SK-N-SH (cell line): ENCODE measurements around the gene KDM6B. TPM values are rescaled to one million over a fixed set of nuclear protein-coding genes. Genes with fewer than 3 reads are reported as not detected.

Experiments
- CTCF ChIA-PET: fragments of 300-600, 350-600 bp; formaldehyde crosslinking; extraction: SDS; loops from one replicate; lab custom pipeline; 2021; lab: Yijun Ruan, JAX
- POLR2A ChIA-PET: fragments of 350-600 bp; sonication (Branson Sonifier 250); formaldehyde crosslinking; extraction: SDS; loops from one replicate; lab custom pipeline; 2020; ENCODE audit warnings: antibody characterized with exemption, inconsistent platforms; lab: Yijun Ruan, JAX
- DNase-seq: peaks from one replicate; pipeline ENCODE4 v3.0.0; 2012
- H2AFZ ChIP-seq: fragments of 200-600 bp; sonication (generic); 2 replicates; pipeline ENCODE4 v1.8.1; 2016; ENCODE audit warnings: antibody characterized with exemption, mild to moderate bottlenecking, low read depth
- H3F3A ChIP-seq: fragments of 200-600 bp; sonication (generic); replicated peaks from 2 replicates; pipeline ENCODE3; 2016; ENCODE audit warnings: antibody characterized with exemption, mild to moderate bottlenecking; ENCODE audit not compliant: insufficient read depth
- H3K27ac ChIP-seq, 2 experiments: fragments of 200-500 bp in 1 of 2; fragments of 200-600 bp in 1 of 2; sonication (Bioruptor generic) in 1 of 2; sonication (generic), shearing (Covaris generic) in 1 of 2; 2 replicates each; pipeline versions ENCODE4 v1.5.1 to v1.6.1; 2014 to 2016; ENCODE audit warnings: low read depth in 2 of 2, inconsistent platforms in 1 of 2, low read length in 1 of 2, mild to moderate bottlenecking in 1 of 2, mixed read lengths in 1 of 2
- H3K27me3 ChIP-seq: fragments of 200-600 bp; sonication (generic), shearing (Covaris generic); 2 replicates; pipeline ENCODE4 v1.6.1; 2016; ENCODE audit warnings: mixed run types; ENCODE audit not compliant: insufficient read depth
- H3K36me3 ChIP-seq, 2 experiments: fragments of 200-500 bp in 1 of 2; fragments of 200-600 bp in 1 of 2; sonication (Bioruptor generic) in 1 of 2; sonication (generic) in 1 of 2; replicated peaks in 1 of 2; 2 replicates each; pipeline versions ENCODE3 to v1.5.1; 2014 to 2016; ENCODE audit warnings: low read length in 1 of 2, mild to moderate bottlenecking in 1 of 2; ENCODE audit not compliant: insufficient read depth in 2 of 2, control insufficient read depth in 1 of 2
- H3K4me1 ChIP-seq, 2 experiments: fragments of 200-500 bp in 1 of 2; fragments of 200-600 bp in 1 of 2; sonication (Bioruptor generic) in 1 of 2; sonication (generic), shearing (Covaris generic) in 1 of 2; 2 replicates each; pipeline versions ENCODE4 v1.5.1 to v1.6.1; 2014 to 2016; ENCODE audit warnings: low read depth in 1 of 2, low read length in 1 of 2, mixed run types in 1 of 2; ENCODE audit not compliant: insufficient read depth in 2 of 2, control insufficient read depth in 1 of 2
- H3K4me2 ChIP-seq: fragments of 200-600 bp; sonication (generic), shearing (Covaris generic); 2 replicates; pipeline ENCODE4 v1.6.1; 2017; ENCODE audit warnings: mixed run types
- H3K4me3 ChIP-seq, 2 experiments: fragments of 200-500 bp in 1 of 2; fragments of 200-600 bp in 1 of 2; sonication (Bioruptor generic) in 1 of 2; sonication (generic), shearing (Covaris generic) in 1 of 2; 2 replicates each; pipeline versions ENCODE4 v1.5.1 to v1.8.1; 2014 to 2016; ENCODE audit warnings: low read depth in 2 of 2, inconsistent platforms in 1 of 2, low read length in 1 of 2, mild to moderate bottlenecking in 1 of 2, mixed read lengths in 1 of 2, moderate library complexity in 1 of 2
- H3K79me2 ChIP-seq: fragments of 200-600 bp; sonication (generic); 2 replicates; pipeline ENCODE4 v1.8.1; 2017; ENCODE audit warnings: mild to moderate bottlenecking; ENCODE audit not compliant: insufficient read depth
- H3K9ac ChIP-seq: fragments of 200-600 bp; sonication (generic); 2 replicates; pipeline ENCODE4 v1.6.1; 2017; ENCODE audit warnings: mixed run types
- H3K9me2 ChIP-seq: fragments of 200-600 bp; sonication (generic); 2 replicates; pipeline ENCODE4 v1.6.1; 2017; ENCODE audit warnings: mixed run types
- H3K9me3 ChIP-seq: fragments of 200-600 bp; sonication (generic); 2 replicates; pipeline ENCODE4 v1.6.1; 2017; ENCODE audit warnings: mixed run types, mild to moderate bottlenecking, moderate library complexity
- H4K20me1 ChIP-seq: fragments of 200-600 bp; sonication (generic); 2 replicates; pipeline ENCODE4 v1.6.1; 2017; ENCODE audit warnings: mild to moderate bottlenecking, mixed run types; ENCODE audit not compliant: insufficient read depth
- CHD2 ChIP-seq: fragments of 150-350 bp; IDR thresholded peaks from 2 replicates; pipeline ENCODE4 v1.6.1; 2018; ENCODE audit warnings: low read length; ENCODE audit not compliant: partially characterized antibody
- GATA2 ChIP-seq: sonication (generic); formaldehyde crosslinking; IDR thresholded peaks from 2 replicates; pipeline ENCODE4 v1.5.0; 2020; ENCODE audit warnings: mild to moderate bottlenecking, missing genetic modification reagents
- MEF2A ChIP-seq: IDR thresholded peaks from 2 replicates; pipeline ENCODE4 v1.4.0; 2012; ENCODE audit warnings: low read depth, borderline replicate concordance
- MXI1 ChIP-seq: IDR thresholded peaks from 2 replicates; pipeline ENCODE4 v1.6.1; 2012; ENCODE audit warnings: mild to moderate bottlenecking, low read depth, low read length, improper control_type of control experiment
- NRF1 ChIP-seq: IDR thresholded peaks from 2 replicates; pipeline ENCODE4 v1.6.1; 2012; ENCODE audit warnings: low read depth, mild to moderate bottlenecking, low read length
- RAD21 ChIP-seq: IDR thresholded peaks from 2 replicates; pipeline ENCODE4 v1.6.1; 2012; ENCODE audit warnings: mild to moderate bottlenecking, low read length
- RXRA ChIP-seq: IDR thresholded peaks from 2 replicates; pipeline ENCODE4 v1.4.0; 2012; ENCODE audit warnings: low read depth, mild to moderate bottlenecking, borderline replicate concordance
- SIN3A ChIP-seq: IDR thresholded peaks from 2 replicates; pipeline ENCODE4 v1.6.1; 2012; ENCODE audit warnings: low read depth, mild to moderate bottlenecking, low read length, moderate library complexity, borderline replicate concordance
- SMC3 ChIP-seq: IDR thresholded peaks from 2 replicates; pipeline ENCODE4 v1.6.1; 2012; ENCODE audit warnings: low read depth, low read length, improper control_type of control experiment
- TAF1 ChIP-seq: IDR thresholded peaks from 2 replicates; pipeline ENCODE4 v1.6.1; 2012; ENCODE audit warnings: low read depth, mild to moderate bottlenecking, low read length, moderate library complexity, borderline replicate concordance
- YY1 ChIP-seq: IDR thresholded peaks from 2 replicates; pipeline ENCODE4 v1.4.0; 2012; ENCODE audit warnings: low read depth, mild to moderate bottlenecking
- WGBS: methylation state at CpG from one replicate; pipeline ENCODE4 v1.1.6; 2017; ENCODE audit warnings: low lambda C conversion rate; 5-methylcytosine and 5-hydroxymethylcytosine counted together
- polyA plus RNA-seq, 3 experiments: library from polyadenylated mRNA; depleted of rRNA; stranded (reverse); fragments of >200 nt; gene quantifications; 2 replicates each; pipeline ENCODE4 v1.2.3, GENCODE V29; 2012
- TF ChIP-seq, protein P1 (sequence below): IDR thresholded peaks from 2 replicates; pipeline ENCODE4; 2012
- TF ChIP-seq, protein P2 (sequence below): fragments of 200-600 bp; sonication (generic); IDR thresholded peaks from 2 replicates; pipeline ENCODE4 v1.6.1; 2017; ENCODE audit warnings: antibody characterized with exemption, mild to moderate bottlenecking, moderate library complexity

The KDM6B gene
- polyA plus RNA-seq, 1 of the 3 experiments (the other 2 are of a cell fraction): 2.6 TPM

DNA sequence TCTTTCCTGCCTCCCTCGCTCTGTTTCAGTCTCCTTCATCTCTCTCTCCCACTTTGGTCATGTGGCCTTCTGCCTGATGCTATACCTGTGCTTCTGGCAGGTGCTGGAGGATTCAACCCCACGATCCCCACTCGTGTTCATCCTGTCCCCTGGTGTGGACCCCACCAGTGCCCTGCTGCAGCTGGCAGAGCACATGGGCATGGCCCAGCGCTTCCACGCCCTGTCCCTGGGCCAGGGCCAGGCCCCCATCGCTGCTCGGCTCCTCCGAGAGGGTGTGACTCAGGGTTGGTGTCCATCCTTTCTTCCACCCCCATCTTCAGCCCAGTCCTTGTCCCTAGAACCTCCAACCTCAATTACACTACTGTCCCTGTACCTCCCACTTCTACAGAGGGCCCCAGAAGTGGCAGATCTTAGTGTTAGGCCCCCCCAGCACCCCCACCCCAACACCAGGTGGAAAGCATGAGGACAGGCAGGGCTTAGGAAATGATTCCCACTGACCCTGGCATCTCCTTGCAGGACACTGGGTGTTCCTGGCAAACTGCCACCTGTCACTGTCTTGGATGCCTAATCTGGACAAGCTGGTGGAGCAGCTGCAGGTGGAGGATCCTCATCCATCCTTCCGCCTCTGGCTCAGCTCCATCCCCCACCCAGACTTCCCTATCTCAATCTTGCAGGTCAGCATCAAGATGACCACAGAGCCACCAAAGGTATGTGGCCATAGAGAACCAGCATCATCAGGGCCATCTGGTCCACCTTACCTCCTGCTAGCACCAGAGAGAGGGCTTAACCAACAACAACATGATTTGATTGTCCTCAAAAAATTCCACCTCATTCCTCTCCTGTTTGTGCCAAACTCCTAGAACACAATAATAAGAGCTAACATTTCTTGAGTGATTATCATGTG lies 9.7 kb upstream of the KDM6B start:
- Histone ChIP-seq H3K4me3 (no peak overlapping the region), H4K20me1 (no peaks in the 10 kb centered on the region), H3K9me2 (no peaks in the 10 kb centered on the region), H3F3A (peaks cover 10% of the 10 kb centered on the region), H2AFZ (no peak overlapping the region), H3K27ac (no peak overlapping the region), H3K4me2 (no peak overlapping the region), H3K79me2 (no peaks in the 10 kb centered on the region), H3K36me3 (no peaks in the 10 kb centered on the region), H3K4me1 (peaks cover 0 to 12% of the 10 kb centered on the region in 2 experiments; a peak in 1 of 4 replicates), H3K27me3 (no peaks in the 10 kb centered on the region; the same call in 1 of the 2 replicates), H3K9me3 (no peaks in the 10 kb centered on the region), H3K9ac (no peak overlapping the region)
- POLR2A ChIA-PET: interaction anchor here (1.7 kb wide), 1 partner anchor 8 kb away, joined by 5 read pairs; no protein-coding TSS in a partner anchor
- 88% methylated on average over 9 of the region's 9 CpGs for WGBS
- TF ChIP-seq SIN3A (no peak), SMC3 (no peak), MEF2A (no peak), RXRA (no peak), NRF1 (no peak), RAD21 (no peak)
- CTCF ChIA-PET: interaction anchor here (0.7 to 7.2 kb wide), 28 partner anchors 8 to 512 kb away, joined by 3 to 79 read pairs (median 6); partner anchors contain the start of genes DNAH2, KDM6B and NAA38
- no peak for DNase-seq

DNA sequence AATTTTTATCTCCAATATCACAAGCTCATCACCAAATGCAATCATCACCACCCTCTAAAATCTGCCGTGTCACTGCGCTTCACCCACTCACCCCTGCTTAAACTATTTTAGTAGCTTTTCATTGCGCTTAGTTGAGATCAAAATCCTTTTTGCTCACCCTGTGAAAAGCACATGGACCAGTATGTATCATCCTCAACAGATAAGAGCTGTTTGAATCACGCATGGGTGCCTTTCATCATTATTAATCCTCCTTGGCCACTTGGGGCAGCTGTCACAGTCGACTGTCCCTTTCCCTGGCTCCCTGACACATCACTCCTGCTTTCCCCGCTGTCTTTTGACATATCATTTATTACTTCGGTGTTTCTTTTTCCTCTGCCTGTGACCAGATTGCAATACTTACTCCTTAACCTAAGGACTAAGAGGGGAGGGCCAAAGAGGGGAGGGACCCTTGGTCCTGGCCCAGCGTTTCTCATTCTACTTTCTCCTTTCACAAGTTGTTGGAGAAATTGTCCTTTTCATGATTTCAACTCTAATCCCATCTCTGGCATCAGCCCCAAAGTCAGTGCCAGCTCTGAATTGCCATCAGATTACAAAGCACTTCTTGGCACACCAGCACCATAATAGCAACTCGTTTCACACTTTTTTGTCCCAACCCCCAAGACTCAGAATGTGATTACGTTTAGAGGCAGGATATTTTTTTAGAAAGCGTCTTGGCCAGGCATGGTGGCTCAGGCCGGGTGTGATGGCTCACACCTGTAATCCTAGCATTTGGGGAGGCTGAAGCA lies 8.6 kb upstream of the KDM6B start:
- Histone ChIP-seq H3K36me3 (no peaks in the 10 kb centered on the region), H3K27me3 (peaks cover 2% of the 10 kb centered on the region)
- TF ChIP-seq TAF1: no peak
- TF ChIP-seq RXRA: no peak
- TF ChIP-seq, protein P1, sequence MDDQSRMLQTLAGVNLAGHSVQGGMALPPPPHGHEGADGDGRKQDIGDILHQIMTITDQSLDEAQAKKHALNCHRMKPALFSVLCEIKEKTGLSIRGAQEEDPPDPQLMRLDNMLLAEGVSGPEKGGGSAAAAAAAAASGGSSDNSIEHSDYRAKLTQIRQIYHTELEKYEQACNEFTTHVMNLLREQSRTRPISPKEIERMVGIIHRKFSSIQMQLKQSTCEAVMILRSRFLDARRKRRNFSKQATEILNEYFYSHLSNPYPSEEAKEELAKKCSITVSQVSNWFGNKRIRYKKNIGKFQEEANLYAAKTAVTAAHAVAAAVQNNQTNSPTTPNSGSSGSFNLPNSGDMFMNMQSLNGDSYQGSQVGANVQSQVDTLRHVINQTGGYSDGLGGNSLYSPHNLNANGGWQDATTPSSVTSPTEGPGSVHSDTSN: peak; percentile 22; the same call in 1 of the 2 replicates
- TF ChIP-seq, protein P2, sequence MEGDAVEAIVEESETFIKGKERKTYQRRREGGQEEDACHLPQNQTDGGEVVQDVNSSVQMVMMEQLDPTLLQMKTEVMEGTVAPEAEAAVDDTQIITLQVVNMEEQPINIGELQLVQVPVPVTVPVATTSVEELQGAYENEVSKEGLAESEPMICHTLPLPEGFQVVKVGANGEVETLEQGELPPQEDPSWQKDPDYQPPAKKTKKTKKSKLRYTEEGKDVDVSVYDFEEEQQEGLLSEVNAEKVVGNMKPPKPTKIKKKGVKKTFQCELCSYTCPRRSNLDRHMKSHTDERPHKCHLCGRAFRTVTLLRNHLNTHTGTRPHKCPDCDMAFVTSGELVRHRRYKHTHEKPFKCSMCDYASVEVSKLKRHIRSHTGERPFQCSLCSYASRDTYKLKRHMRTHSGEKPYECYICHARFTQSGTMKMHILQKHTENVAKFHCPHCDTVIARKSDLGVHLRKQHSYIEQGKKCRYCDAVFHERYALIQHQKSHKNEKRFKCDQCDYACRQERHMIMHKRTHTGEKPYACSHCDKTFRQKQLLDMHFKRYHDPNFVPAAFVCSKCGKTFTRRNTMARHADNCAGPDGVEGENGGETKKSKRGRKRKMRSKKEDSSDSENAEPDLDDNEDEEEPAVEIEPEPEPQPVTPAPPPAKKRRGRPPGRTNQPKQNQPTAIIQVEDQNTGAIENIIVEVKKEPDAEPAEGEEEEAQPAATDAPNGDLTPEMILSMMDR: peak; percentile 40
- no peak for TF ChIP-seq CHD2
- no peak for TF ChIP-seq YY1
- TF ChIP-seq MXI1: peak; percentile 81; the same call in 1 of the 2 replicates
- no peak for TF ChIP-seq GATA2 (CRISPR knock-in tag)
- TF ChIP-seq RAD21: peak; percentile 28; the same call in 1 of the 2 replicates
- TF ChIP-seq, all 33 proteins: peak for 4
- DNase-seq: peak; percentile 69
- H3K9me3 ChIP-seq: no peaks in the 10 kb centered on the region
- H3K9ac ChIP-seq: no peak overlapping the region
- H3K9me2 ChIP-seq: no peaks in the 10 kb centered on the region
- no peak overlapping the region for H3K4me3 ChIP-seq
- CTCF ChIA-PET: interaction anchor here (0.7 to 7.2 kb wide), 28 partner anchors 8 to 511 kb away, joined by 3 to 79 read pairs (median 6); partner anchors contain the start of genes DNAH2, KDM6B and NAA38
- no peak overlapping the region for H2AFZ ChIP-seq
- WGBS: 30% methylated on average over 12 of the region's 12 CpGs
- H3K79me2 ChIP-seq: no peaks in the 10 kb centered on the region
- H3F3A ChIP-seq: peaks cover 10% of the 10 kb centered on the region
- H3K4me2 ChIP-seq: peak overlapping the region; percentile 32; the same call in 1 of the 2 replicates
- H3K4me1 ChIP-seq: peaks cover 0 to 12% of the 10 kb centered on the region in 2 experiments; a peak in 1 of 4 replicates
- no peak overlapping the region for H3K27ac ChIP-seq
- H4K20me1 ChIP-seq: no peaks in the 10 kb centered on the region
- POLR2A ChIA-PET: interaction anchor here (0.6 to 1.7 kb wide), 3 partner anchors 9 to 80 kb away, joined by 4 to 5 read pairs (median 4); partner anchors contain the start of gene CHD3
